Measurements from ENCODE around the gene PTCH1. TPM values are rescaled to one million over a fixed set of nuclear protein-coding genes. Genes with fewer than 3 reads are reported as not detected.

Gene PTCH1
- 25.2 TPM for total RNA-seq

- H3K4me1 ChIP-seq = peaks cover 0 to 13% of the 10 kb centered on the region in 2 donors
- H3K36me3 ChIP-seq = no peaks in the 10 kb centered on the region
- peak within 1 kb of the TSS; percentile 67 to 81 for H3K4me3 ChIP-seq
- H3K27me3 ChIP-seq = no peaks in the 10 kb centered on the region
- TF ChIP-seq CTCF (IDR thresholded peaks at IDR 0.05) = no peak
- H3K27ac ChIP-seq = peak within 1 kb of the TSS in 1 of 2 donors; percentile 64
- H3K9me3 ChIP-seq = no peaks in the 10 kb centered on the region
- intact Hi-C loops (cut with DNase I) = loop anchor here (10.0 kb wide), 3 partner anchors 278 to 1942 kb away; partner anchors contain the start of gene PHF2
- peak in 1 of 2 donors; percentile 70 for DNase-seq (ENCODE audit: low spot score in 2 of 2)
Observed at GRCh38 chr9:95516734-95517558, at the start of gene PTCH1. TSS of gene PTCH1 (minus strand) at chr9:95516971.

DNA sequence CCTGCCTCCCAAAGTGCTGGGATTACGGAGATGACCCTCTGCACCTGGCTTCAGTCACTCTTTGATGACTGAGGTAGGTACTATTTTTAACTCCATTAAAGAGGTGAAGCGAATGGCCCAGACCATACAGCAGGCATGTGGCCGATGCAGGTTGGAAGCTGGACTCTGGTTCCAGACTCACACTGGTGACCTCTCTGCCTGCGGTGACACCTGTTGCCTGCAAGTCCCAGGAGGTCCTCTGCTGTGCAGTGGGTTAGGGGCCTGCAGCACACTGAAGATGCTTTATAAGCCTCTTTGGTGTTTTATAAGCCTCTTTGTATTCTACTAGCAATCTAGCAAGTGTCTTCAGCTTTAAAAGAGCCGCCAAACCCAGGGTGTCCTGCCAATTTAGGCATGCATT lies 49.2 kb upstream of the PTCH1 start:
- TF ChIP-seq CTCF (IDR thresholded peaks at IDR 0.05) = no peak
- no peaks in the 10 kb centered on the region for H3K36me3 ChIP-seq
- DNase-seq (ENCODE audit: low spot score in 2 of 2) = no peak
- H3K9me3 ChIP-seq = no peaks in the 10 kb centered on the region
- H3K4me3 ChIP-seq = no peak overlapping the region
- peaks cover 0 to 3% of the 10 kb centered on the region in 2 donors for H3K4me1 ChIP-seq
- H3K27me3 ChIP-seq = no peaks in the 10 kb centered on the region
- no peak overlapping the region for H3K27ac ChIP-seq
- intact Hi-C loops (cut with DNase I) = no loop called here

- no peak overlapping the region for H3K27ac ChIP-seq
- intact Hi-C loops (cut with DNase I) = no loop called here
- TF ChIP-seq CTCF (IDR thresholded peaks at IDR 0.05) = no peak
- no peaks in the 10 kb centered on the region for H3K36me3 ChIP-seq
- no peak for DNase-seq (ENCODE audit: low spot score in 2 of 2)
- no peaks in the 10 kb centered on the region for H3K27me3 ChIP-seq
- no peak overlapping the region for H3K4me3 ChIP-seq
- no peaks in the 10 kb centered on the region for H3K4me1 ChIP-seq
- no peaks in the 10 kb centered on the region for H3K9me3 ChIP-seq
Observed at GRCh38 chr9:95561913-95562312, 45.1 kb upstream of the PTCH1 start.

DNA sequence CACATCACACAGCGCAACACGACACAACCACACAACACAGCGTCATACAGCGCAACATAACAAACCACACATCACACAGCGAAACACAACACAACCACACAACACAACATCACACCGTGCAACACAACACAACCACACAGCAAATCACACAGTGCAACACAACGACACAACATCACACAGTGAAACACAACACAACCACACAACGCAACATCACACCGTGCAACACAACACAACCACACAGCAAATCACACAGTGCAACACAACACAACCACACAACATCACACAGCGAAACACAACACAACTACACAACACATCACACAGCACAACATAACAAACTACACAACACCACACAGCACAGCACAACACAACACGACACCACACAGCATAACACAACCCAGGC lies 40.4 kb upstream of the PTCH1 start:
- no peaks in the 10 kb centered on the region for H3K27me3 ChIP-seq
- H3K9me3 ChIP-seq = no peaks in the 10 kb centered on the region
- no peak overlapping the region for H3K4me3 ChIP-seq
- H3K27ac ChIP-seq = no peak overlapping the region
- H3K36me3 ChIP-seq = no peaks in the 10 kb centered on the region
- intact Hi-C loops (cut with DNase I) = no loop called here
- no peak for DNase-seq (ENCODE audit: low spot score in 2 of 2)
- no peaks in the 10 kb centered on the region for H3K4me1 ChIP-seq
- TF ChIP-seq CTCF (IDR thresholded peaks at IDR 0.05) = no peak

GRCh38 chr9:95556521-95556920 lies 39.8 kb upstream of the PTCH1 start:
- H3K27ac ChIP-seq = no peak overlapping the region
- H3K4me1 ChIP-seq = no peaks in the 10 kb centered on the region
- H3K36me3 ChIP-seq = no peaks in the 10 kb centered on the region
- H3K27me3 ChIP-seq = no peaks in the 10 kb centered on the region
- no peaks in the 10 kb centered on the region for H3K9me3 ChIP-seq
- DNase-seq (ENCODE audit: low spot score in 2 of 2) = no peak
- intact Hi-C loops (cut with DNase I) = no loop called here
- no peak overlapping the region for H3K4me3 ChIP-seq
- no peak for TF ChIP-seq CTCF (IDR thresholded peaks at IDR 0.05)

Data from ascending aorta (tissue), 2 donors.